Activated T-cell treated with anti-CD3 and anti-CD28 coated beads, Interleukin-2, amount 50 U/mL, for 72 hours (primary cell): ENCODE results near the gene DGUOK. TPM values are rescaled to one million over a fixed set of nuclear protein-coding genes. Genes with fewer than 3 reads are reported as not detected.

Source experiments
- ATAC-seq, 2 donors: fragments of 150-1000 bp; cut with Tn5 transposase; replicated peaks in 1 of 2; 2 replicates each; pipeline ENCODE4 v1.10.0; 2021; ENCODE audit warnings: moderate library complexity in 2 of 2, mild to moderate bottlenecking in 1 of 2
- DNase-seq, 2 donors: peaks; one replicate each; pipeline ENCODE4 v3.0.0; 2021 to 2022; ENCODE audit warnings: mixed read lengths in 1 of 2
- H3K27ac Mint-ChIP-seq: one replicate; pipeline ENCODE4 v1.8.0; 2022; ENCODE audit warnings: mild to moderate bottlenecking, moderate library complexity, mixed read lengths
- H3K27me3 Mint-ChIP-seq: one replicate; pipeline ENCODE4 v1.8.0; 2022; ENCODE audit warnings: low read depth, mixed read lengths
- H3K36me3 Mint-ChIP-seq, 2 donors: one replicate each; pipeline ENCODE4 v1.8.0; 2022; ENCODE audit warnings: mixed read lengths in 2 of 2, mild to moderate bottlenecking in 1 of 2; ENCODE audit not compliant: insufficient read depth in 2 of 2
- H3K4me1 Mint-ChIP-seq: one replicate; pipeline ENCODE4 v1.8.0; 2022; ENCODE audit warnings: low read depth, mixed read lengths
- H3K4me3 Mint-ChIP-seq, 2 donors: one replicate each; pipeline ENCODE4 v1.8.0; 2022; ENCODE audit warnings: mild to moderate bottlenecking in 2 of 2, mixed read lengths in 2 of 2, moderate library complexity in 2 of 2
- H3K9me3 Mint-ChIP-seq, 2 donors: one replicate each; pipeline ENCODE4 v1.8.0; 2022; ENCODE audit warnings: mixed read lengths in 2 of 2
- total RNA-seq, 2 donors: library from RNA; stranded (reverse); gene quantifications; one replicate each; pipeline ENCODE4 v1.2.3, GENCODE V29; 2022

The DGUOK gene
- total RNA-seq, 2 donors from 2014 or later, result 110 to 119 TPM

DNA sequence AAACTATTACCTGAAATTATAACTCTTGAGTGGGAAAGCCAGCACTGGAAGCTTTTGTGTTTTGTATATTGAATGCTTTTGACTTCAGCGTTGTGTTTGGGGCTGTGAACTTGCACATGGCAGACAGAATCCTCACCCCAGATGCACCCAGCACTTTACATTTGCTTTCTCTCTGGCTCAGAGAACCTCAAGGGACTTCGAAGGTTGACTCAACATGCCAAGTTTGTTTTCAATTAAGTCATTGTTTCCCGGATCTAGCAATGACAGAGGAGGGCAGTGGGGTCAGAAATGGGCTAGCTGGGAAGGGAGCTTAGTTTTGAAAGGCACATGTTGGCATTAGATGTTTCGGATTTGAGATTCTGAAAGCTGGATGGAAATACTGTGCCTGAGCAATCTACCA lies 80.4 kb downstream of the DGUOK start:
- no peak for DNase-seq
- no peaks in the 10 kb centered on the region for H3K27me3 Mint-ChIP-seq
- H3K27ac Mint-ChIP-seq, result peak overlapping the region; percentile 63
- H3K36me3 Mint-ChIP-seq, result peaks cover 2 to 3% of the 10 kb centered on the region in 2 donors
- no peaks in the 10 kb centered on the region for H3K9me3 Mint-ChIP-seq
- no peak overlapping the region for H3K4me3 Mint-ChIP-seq
- no peak for ATAC-seq
- peaks cover 50% of the 10 kb centered on the region for H3K4me1 Mint-ChIP-seq

DNA sequence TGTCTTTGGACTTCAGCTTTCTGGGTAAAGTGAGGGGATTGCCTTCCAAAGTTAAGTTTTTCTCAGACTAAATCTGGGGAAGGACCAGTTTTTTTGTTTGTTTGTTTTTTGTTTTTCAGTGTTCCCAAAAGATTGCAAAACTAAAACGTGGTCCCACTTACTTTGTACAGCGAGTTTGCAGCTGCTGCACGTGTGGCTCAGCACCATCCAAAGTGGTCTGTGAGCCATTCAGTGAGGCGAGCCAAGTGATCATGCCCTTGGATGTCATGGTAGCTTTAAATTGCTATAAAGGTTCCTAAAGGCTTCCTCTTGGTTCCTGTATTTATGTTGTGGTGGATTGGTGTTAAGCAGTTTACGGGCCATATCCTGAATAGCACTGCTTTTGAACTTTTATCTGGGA lies 81.0 kb downstream of the DGUOK start:
- Mint-ChIP-seq H3K4me3 (no peak overlapping the region), H3K4me1 (peaks cover 48% of the 10 kb centered on the region), H3K36me3 (peaks cover 2 to 3% of the 10 kb centered on the region in 2 donors), H3K27ac (no peak overlapping the region), H3K9me3 (no peaks in the 10 kb centered on the region), H3K27me3 (no peaks in the 10 kb centered on the region)
- ATAC-seq (no peak), DNase-seq (no peak)

Other genes with a start within 250 kb of the DGUOK start
- gene TPRKB, start 189.5 kb upstream of the DGUOK start, total RNA-seq, result 10 to 100 TPM; 30.1 to 30.3 TPM
- gene DUSP11, start 146.8 kb upstream of the DGUOK start, total RNA-seq, result 10 to 100 TPM; 35.1 to 35.8 TPM
- not detected for gene C2orf78, start 142.7 kb upstream of the DGUOK start, total RNA-seq
- gene STAMBP, start 97.9 kb upstream of the DGUOK start, total RNA-seq, result 100 to 1,000 TPM; 101 to 107 TPM
- under 1 TPM in 1 of 2 donors, not detected in 1; 0.22 TPM for gene ACTG2, start 33.9 kb upstream of the DGUOK start, total RNA-seq
- gene TET3, start 58.0 kb downstream of the DGUOK start, total RNA-seq, result 10 to 100 TPM; 18.6 to 19.7 TPM
- gene BOLA3, start 221.0 kb downstream of the DGUOK start, total RNA-seq, result 10 to 100 TPM; 41.1 to 42.5 TPM